ENCODE measurements around the gene KIF18A.

- no peak for TF ChIP-seq RAD21 (conservative IDR thresholded peaks at IDR 0.05)
- TF ChIP-seq EZH2 (IDR thresholded peaks at IDR 0.05; ENCODE audit: borderline replicate concordance, insufficient read depth, low read length, poor library complexity, severe bottlenecking): no peak
- no peak for TF ChIP-seq EP300 (conservative IDR thresholded peaks at IDR 0.05; ENCODE audit: poor library complexity, severe bottlenecking)
- no peak for TF ChIP-seq CTCF (IDR thresholded peaks at IDR 0.05; ENCODE audit: poor library complexity, severe bottlenecking)
- no peak for TF ChIP-seq POLR2AphosphoS5 (IDR thresholded peaks at IDR 0.05)
- TF ChIP-seq TAF1 (IDR thresholded peaks at IDR 0.05; ENCODE audit: low read depth): no peak
- TF ChIP-seq SMC3 (conservative IDR thresholded peaks at IDR 0.05; ENCODE audit: poor library complexity): no peak
Observed at GRCh38 chr11:27998552-27998951, 109.4 kb downstream of the KIF18A start.
